HG03095 (cell line): ENCODE measurements around the gene CACNA1E.

Experiments used
- ATAC-seq: cut with Tn5 transposase; IDR thresholded peaks from one replicate; pipeline ENCODE4 v1.9.1; 2021; ENCODE audit warnings: moderate library complexity; ENCODE audit not compliant: unreplicated experiment

CACNA1E gene

DNA sequence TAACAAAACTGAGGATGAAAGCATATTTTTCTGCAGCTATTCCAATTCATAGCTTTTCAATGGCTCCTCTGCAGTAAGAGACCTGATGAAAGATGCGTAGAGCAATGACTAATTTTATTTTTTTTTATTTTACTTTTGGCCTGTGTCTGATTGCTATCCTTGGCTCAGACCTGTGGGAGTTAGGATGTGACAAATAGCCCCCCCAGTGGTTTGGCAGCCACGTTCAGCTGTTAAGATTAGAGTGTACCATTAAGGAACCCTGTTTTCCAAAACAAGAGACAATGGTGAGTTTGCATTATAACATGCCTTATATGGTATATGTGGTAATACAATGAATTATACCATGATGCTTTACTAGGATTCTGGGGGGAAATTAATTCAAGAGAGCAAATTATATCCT is 264.7 kb downstream of the CACNA1E start:
- no peak for ATAC-seq

GRCh38 chr1:181754103-181754502 is 270.8 kb downstream of the CACNA1E start:
- ATAC-seq, result no peak

DNA sequence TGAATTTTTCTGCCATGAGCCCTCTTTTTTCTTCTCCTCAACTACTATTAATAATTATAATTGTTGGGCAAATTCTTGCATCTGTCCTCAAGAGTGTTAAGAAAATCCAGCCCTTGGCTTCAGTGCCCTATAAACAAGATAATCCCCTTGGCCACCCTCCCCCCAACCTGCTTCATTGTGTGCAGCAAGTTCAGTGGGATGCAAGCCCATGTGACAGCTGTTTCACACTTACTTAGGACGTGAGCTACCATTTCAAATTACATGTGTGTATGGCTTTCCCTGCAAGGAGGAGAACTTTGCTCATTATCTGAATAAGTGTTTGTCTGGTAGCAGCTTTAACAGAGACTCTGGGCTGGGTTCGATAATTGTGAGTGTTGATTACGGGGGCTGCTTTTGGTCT is 276.2 kb downstream of the CACNA1E start:
- no peak for ATAC-seq

DNA sequence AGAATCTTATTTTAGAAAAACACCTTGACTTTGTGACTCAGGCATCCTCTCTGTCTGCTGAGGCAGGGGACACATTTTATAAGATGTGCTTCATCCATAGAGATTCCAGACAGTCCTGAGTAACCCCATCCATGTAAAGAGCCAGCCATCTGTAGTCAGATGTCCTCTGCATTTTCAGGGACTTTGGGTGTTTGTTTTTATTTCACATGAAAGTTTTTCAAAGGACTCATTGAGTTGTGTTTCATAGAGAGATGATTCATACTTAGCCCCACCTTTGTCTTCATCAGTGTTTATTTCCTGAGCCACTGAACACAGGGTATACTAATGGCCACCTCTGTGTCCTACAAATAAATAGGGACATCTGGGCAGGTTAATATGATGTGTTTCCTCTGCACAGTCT is 280.4 kb downstream of the CACNA1E start:
- ATAC-seq, result no peak

- no peak for ATAC-seq
These were observed 282.2 kb downstream of the CACNA1E start for GRCh38 chr1:181765451-181766026.

- ATAC-seq, result no peak
These were observed 283.8 kb downstream of the CACNA1E start for GRCh38 chr1:181767001-181767708.

DNA sequence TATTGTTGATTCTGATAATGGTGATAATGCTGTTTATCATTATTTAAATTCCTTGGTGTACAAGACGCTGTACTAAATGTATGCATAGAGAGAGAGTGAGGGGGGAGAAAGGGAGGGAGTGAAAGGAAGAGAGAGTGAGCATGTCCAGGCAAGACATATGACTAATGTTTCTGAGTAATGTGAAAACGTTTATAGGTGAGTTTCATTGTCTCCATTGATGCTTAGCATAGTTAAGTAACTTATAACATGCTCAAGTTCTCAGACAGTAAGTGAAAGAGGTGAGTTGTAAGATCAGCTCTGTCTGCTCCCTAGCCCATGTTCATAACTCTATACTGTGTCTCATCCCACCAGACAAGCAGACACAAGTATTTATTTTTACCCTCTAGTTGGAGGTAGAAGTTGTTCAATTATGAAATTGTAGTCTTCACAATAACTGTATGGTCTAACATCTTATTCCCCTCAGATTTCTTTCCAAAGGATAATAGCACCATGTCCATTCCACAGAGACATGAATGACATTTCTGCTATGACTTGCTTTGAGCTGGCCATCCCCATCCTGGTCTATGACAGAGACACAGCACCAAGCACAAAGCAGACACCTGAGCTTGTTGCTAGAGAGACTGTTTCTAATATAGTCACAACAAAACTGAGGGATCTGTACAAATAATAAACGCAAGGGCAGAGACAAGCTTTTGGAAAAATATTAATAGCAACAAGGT is 285.1 kb downstream of the CACNA1E start:
- peak; percentile 59 for ATAC-seq

DNA sequence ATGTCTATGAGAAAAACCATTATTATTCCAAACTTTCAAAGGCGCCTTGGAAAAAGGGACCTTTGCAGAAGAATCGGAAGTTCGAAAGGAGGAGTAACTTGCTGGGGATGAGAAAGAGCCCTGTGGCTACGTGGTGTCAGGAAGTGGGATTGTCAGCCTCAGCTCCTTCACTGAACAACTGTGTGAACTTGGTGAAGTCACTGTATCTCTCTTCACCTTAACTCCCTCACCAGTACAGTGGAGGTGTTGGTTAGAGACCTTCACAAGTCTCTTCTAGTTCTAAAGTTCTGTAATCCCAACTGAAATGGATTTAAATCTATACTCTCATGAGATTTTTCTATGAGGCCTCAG is 285.6 kb downstream of the CACNA1E start:
- no peak for ATAC-seq

GRCh38 chr1:181769846-181770245 is 286.5 kb downstream of the CACNA1E start:
- no peak for ATAC-seq

DNA sequence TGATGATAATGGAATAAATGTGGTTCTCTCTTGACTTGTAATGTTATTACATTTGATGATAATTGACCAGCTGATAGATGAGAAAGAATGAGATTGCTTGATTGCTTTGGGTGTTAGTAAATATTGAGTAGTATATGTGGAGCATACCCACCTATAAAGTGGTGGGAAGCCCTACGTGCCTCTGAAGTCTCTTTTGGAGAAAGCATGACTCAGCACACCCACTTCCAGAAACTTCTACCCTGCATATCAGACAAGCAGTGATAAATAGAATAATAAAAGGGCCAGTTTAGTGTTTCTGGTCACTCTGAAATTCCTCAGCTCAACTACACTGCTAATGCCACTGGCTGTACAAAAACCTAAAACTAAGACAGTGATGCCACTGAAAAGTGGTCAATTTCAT is 289.4 kb downstream of the CACNA1E start:
- ATAC-seq, result no peak

- ATAC-seq, result no peak
These were observed 292.7 kb downstream of the CACNA1E start for GRCh38 chr1:181776044-181776443.

DNA sequence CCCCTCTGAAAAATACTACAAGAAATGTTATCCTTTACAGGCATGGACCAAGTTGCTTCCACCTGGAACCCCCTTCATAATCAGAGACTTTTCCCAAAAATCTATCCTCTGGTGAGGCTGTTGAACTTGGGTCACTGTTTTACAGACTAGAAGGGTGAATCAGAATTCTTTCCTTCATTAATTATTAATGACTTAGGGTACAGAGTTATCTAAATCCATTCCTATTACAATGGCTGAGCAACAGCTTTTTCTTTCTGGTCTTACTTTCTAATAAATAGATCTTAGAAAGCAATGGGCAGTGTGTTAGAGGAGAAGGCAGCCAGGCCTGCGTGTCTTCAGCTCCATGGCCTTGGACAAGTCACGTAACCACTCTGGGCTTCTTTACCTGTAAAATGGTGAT is 294.0 kb downstream of the CACNA1E start:
- ATAC-seq, result no peak

- ATAC-seq, result no peak
These were observed 294.5 kb downstream of the CACNA1E start for GRCh38 chr1:181777812-181778211.

- ATAC-seq, result no peak
These were observed 295.4 kb downstream of the CACNA1E start for GRCh38 chr1:181778640-181779260.

DNA sequence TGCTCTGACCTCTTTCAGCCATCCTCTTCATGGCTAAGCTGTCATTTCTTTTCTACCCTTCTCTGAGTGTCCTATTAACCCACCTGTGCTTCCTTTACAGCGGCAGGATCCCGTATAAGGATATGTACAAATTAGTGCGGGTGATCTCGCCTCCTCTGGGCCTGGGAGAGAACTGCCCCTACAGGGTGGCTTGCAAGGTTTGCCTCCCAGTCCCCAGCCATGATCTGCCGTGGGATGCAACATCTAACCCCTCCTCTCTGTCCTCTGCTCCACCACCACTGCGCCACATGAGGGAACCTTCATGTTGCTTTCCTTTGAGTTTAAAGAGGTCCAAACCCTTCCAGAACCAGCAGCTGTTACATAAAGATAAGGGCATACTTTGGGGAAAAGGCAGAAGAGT is 296.0 kb downstream of the CACNA1E start:
- no peak for ATAC-seq

- ATAC-seq, result no peak
These were observed 299.9 kb downstream of the CACNA1E start for GRCh38 chr1:181783208-181783607.

DNA sequence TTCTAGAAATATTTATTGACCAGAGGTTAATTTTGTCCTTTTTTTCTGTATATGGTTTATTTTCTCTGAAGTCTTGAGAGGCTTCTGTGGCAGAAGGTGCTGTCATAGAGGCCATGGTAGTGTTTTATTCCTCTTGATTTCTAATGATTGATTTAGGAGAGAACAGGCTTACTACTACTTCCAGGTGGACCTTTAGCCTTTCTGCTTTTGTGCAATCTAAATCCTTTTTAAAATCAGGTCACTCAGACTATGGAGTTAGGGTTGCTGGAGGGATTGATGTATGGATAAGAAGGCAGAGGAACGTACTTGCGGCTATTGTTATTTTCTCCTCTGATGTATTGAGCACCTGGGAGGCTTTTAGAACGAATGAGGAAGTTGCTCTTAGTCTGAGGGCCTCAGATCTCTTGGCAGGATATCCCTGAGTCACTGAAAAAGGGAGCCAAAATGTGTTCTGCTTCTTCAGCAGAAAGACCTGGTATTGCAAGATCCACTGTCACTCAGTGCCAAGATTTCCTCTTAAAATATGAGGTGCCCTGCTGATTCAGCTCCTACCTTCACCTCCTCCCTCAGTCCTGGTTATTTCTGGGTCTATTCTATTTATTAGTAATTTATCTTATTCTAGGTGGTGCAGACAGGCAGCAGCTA is 300.8 kb downstream of the CACNA1E start:
- ATAC-seq, result no peak

DNA sequence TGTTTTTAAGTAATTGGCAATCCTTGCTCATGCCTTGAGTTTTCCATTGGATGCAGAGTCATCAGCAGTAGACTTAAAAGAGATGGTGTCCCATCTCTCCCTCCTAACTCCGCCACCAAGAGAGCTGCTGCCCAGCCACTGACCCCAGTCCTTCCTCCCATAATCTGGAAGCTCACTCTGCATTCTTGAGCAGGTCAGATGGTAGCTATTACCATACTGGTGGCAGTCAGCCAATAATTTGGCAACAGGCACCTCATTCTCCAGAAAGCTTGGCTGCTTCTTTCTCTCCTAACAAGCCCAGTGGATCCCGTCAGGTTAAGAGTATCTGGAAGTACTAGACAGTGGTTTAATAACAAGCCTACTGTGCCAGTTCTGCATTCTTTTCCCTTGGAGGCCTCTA is 306.1 kb downstream of the CACNA1E start:
- no peak for ATAC-seq

GRCh38 chr1:181791721-181792120 is 308.4 kb downstream of the CACNA1E start:
- ATAC-seq, result no peak

DNA sequence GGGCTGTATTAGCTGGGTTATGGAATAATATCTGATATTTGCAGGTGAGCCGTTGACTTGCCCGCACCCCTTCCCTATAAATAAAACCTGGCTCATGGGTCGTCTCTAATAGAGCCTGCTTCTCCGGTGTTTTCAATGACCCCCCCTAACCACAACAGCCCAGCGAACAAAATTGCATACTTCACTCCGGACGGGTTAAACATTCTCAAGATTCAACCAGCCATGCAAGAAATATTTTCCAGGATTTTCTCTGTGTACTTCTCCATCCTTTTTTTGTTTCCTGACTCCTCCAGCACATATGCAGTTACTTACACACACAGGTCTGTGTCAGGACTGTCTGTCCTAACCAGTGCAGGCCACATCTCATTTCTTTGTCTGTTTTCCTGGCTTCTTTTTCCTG is 310.5 kb downstream of the CACNA1E start:
- no peak for ATAC-seq

- ATAC-seq, result no peak
These were observed 311.0 kb downstream of the CACNA1E start for GRCh38 chr1:181794332-181794731.
